Large intestine (tissue), 3 donors: ENCODE data around the gene CCDC33. TPM values are rescaled to one million over a fixed set of nuclear protein-coding genes. Genes with fewer than 3 reads are reported as not detected.

Experiments used
- DNase-seq, 2 donors: peaks; one replicate each; pipeline versions ENCODE4 v3.0.0 to v3.0.0-alpha.2; 2013
- H3K27ac ChIP-seq: one replicate; pipeline ENCODE4 v1.5.1; 2013; ENCODE audit warnings: low read length
- H3K27me3 ChIP-seq: 2 replicates; pipeline ENCODE4 v1.6.1; 2013; ENCODE audit warnings: low read length; ENCODE audit not compliant: control insufficient read depth, insufficient read depth
- H3K36me3 ChIP-seq: 2 replicates; pipeline ENCODE4 v1.6.1; 2013; ENCODE audit warnings: low read length; ENCODE audit not compliant: control insufficient read depth, insufficient read depth
- H3K4me1 ChIP-seq: one replicate; pipeline ENCODE4 v1.6.1; 2013; ENCODE audit warnings: low read length; ENCODE audit not compliant: control insufficient read depth, insufficient read depth
- H3K4me3 ChIP-seq: one replicate; pipeline ENCODE4 v1.5.1; 2013; ENCODE audit warnings: low read length
- H3K9me3 ChIP-seq: one replicate; pipeline ENCODE4 v1.6.1; 2013; ENCODE audit warnings: mild to moderate bottlenecking, low read depth, low read length, moderate library complexity; ENCODE audit not compliant: control insufficient read depth
- WGBS: methylation state at CpG from one replicate; pipeline ENCODE4 v1.1.5; 2013; ENCODE audit warnings: low lambda C conversion rate; ENCODE audit not compliant: insufficient coverage; 5-methylcytosine and 5-hydroxymethylcytosine counted together
- polyA plus RNA-seq: library from polyadenylated mRNA; unstranded; fragments of 120-200 nt; gene quantifications from one replicate; pipeline ENCODE4 v1.2.1, GENCODE V29; 2013

Gene CCDC33
- polyA plus RNA-seq, 1 donor = 2.2 TPM

GRCh38 chr15:74333662-74334061 is 97.5 kb downstream of the CCDC33 start:
- H3K9me3 ChIP-seq = no peaks in the 10 kb centered on the region
- DNase-seq = no peak
- H3K4me1 ChIP-seq = no peaks in the 10 kb centered on the region
- no peaks in the 10 kb centered on the region for H3K36me3 ChIP-seq
- no peak overlapping the region for H3K4me3 ChIP-seq
- H3K27ac ChIP-seq = no peak overlapping the region
- H3K27me3 ChIP-seq = no peaks in the 10 kb centered on the region
- WGBS = no CpG with 5 or more reads among the region's 5 CpGs

- H3K4me3 ChIP-seq = no peak overlapping the region
- no CpG with 5 or more reads among the region's 1 CpG for WGBS
- no peaks in the 10 kb centered on the region for H3K4me1 ChIP-seq
- no peaks in the 10 kb centered on the region for H3K36me3 ChIP-seq
- no peaks in the 10 kb centered on the region for H3K27me3 ChIP-seq
- no peak overlapping the region for H3K27ac ChIP-seq
- no peak for DNase-seq
- H3K9me3 ChIP-seq = no peaks in the 10 kb centered on the region
Measured at GRCh38 chr15:74334127-74334526, 98.0 kb downstream of the CCDC33 start.

- Histone ChIP-seq H3K4me1 (no peaks in the 10 kb centered on the region), H3K4me3 (no peak overlapping the region), H3K27ac (no peak overlapping the region), H3K9me3 (no peaks in the 10 kb centered on the region), H3K27me3 (no peaks in the 10 kb centered on the region), H3K36me3 (no peaks in the 10 kb centered on the region)
- no peak for DNase-seq
- no CpG with 5 or more reads among the region's 8 CpGs for WGBS
Measured at GRCh38 chr15:74335396-74335795, 99.3 kb downstream of the CCDC33 start.

GRCh38 chr15:74336061-74337005 is 100.2 kb downstream of the CCDC33 start:
- H3K4me1 ChIP-seq = no peaks in the 10 kb centered on the region
- no peaks in the 10 kb centered on the region for H3K9me3 ChIP-seq
- no peaks in the 10 kb centered on the region for H3K36me3 ChIP-seq
- no peak overlapping the region for H3K4me3 ChIP-seq
- no CpG with 5 or more reads among the region's 9 CpGs for WGBS
- no peak for DNase-seq
- H3K27ac ChIP-seq = no peak overlapping the region
- peaks cover 3% of the 10 kb centered on the region for H3K27me3 ChIP-seq

GRCh38 chr15:74337146-74337545 is 101.0 kb downstream of the CCDC33 start:
- Histone ChIP-seq H3K4me3 (no peak overlapping the region), H3K9me3 (no peaks in the 10 kb centered on the region), H3K27ac (no peak overlapping the region), H3K36me3 (no peaks in the 10 kb centered on the region), H3K27me3 (peaks cover 3% of the 10 kb centered on the region), H3K4me1 (no peaks in the 10 kb centered on the region)
- WGBS = no CpG with 5 or more reads among the region's 5 CpGs
- DNase-seq = no peak

GRCh38 chr15:74337607-74338211 is 101.6 kb downstream of the CCDC33 start:
- DNase-seq = no peak
- no CpG with 5 or more reads among the region's 4 CpGs for WGBS

GRCh38 chr15:74338676-74339075 is 102.5 kb downstream of the CCDC33 start:
- DNase-seq = no peak
- Histone ChIP-seq H3K36me3 (no peaks in the 10 kb centered on the region), H3K4me3 (no peak overlapping the region), H3K27ac (no peak overlapping the region), H3K27me3 (peaks cover 3% of the 10 kb centered on the region), H3K9me3 (no peaks in the 10 kb centered on the region), H3K4me1 (no peaks in the 10 kb centered on the region)
- no CpG with 5 or more reads among the region's 5 CpGs for WGBS

More at GRCh38 chr15:74337607-74338211, 101.6 kb downstream of the CCDC33 start:
- H3K27me3 ChIP-seq = peaks cover 3% of the 10 kb centered on the region
- no peaks in the 10 kb centered on the region for H3K36me3 ChIP-seq
- H3K9me3 ChIP-seq = no peaks in the 10 kb centered on the region
- no peak overlapping the region for H3K27ac ChIP-seq
- no peaks in the 10 kb centered on the region for H3K4me1 ChIP-seq
- H3K4me3 ChIP-seq = no peak overlapping the region

- Histone ChIP-seq H3K4me3 (no peak overlapping the region), H3K4me1 (no peaks in the 10 kb centered on the region), H3K27me3 (peaks cover 3% of the 10 kb centered on the region), H3K27ac (no peak overlapping the region), H3K36me3 (no peaks in the 10 kb centered on the region), H3K9me3 (no peaks in the 10 kb centered on the region)
- WGBS = no CpG with 5 or more reads among the region's 9 CpGs
- no peak for DNase-seq
Measured at GRCh38 chr15:74339371-74339770, 103.2 kb downstream of the CCDC33 start.

- H3K27ac ChIP-seq = no peak overlapping the region
- no CpG with 5 or more reads among the region's 4 CpGs for WGBS
Measured at GRCh38 chr15:74340150-74340549, 104.0 kb downstream of the CCDC33 start.

GRCh38 chr15:74343127-74343796 is 107.1 kb downstream of the CCDC33 start:
- H3K4me1 ChIP-seq = no peaks in the 10 kb centered on the region
- no peaks in the 10 kb centered on the region for H3K9me3 ChIP-seq
- no peak overlapping the region for H3K27ac ChIP-seq
- no peak for DNase-seq
- no CpG with 5 or more reads among the region's 14 CpGs for WGBS
- H3K4me3 ChIP-seq = no peak overlapping the region
- H3K27me3 ChIP-seq = peaks cover 3% of the 10 kb centered on the region
- H3K36me3 ChIP-seq = no peaks in the 10 kb centered on the region

More at GRCh38 chr15:74340150-74340549, 104.0 kb downstream of the CCDC33 start:
- no peaks in the 10 kb centered on the region for H3K4me1 ChIP-seq
- H3K9me3 ChIP-seq = no peaks in the 10 kb centered on the region
- peaks cover 3% of the 10 kb centered on the region for H3K27me3 ChIP-seq
- H3K36me3 ChIP-seq = no peaks in the 10 kb centered on the region
- no peak for DNase-seq
- H3K4me3 ChIP-seq = no peak overlapping the region
